Choroid plexus epithelial cell (primary cell): Measurements from ENCODE around the gene IL16.

ENCODE experiments used
- DNase-seq: peaks from one replicate; pipeline ENCODE4 v3.0.0-alpha.2; 2010; ENCODE audit warnings: low read depth
- H3K4me3 ChIP-seq: 2 replicates; pipeline ENCODE4 v1.5.1; 2011; ENCODE audit warnings: low read depth, mild to moderate bottlenecking, control low read depth, low read length, moderate library complexity
- CTCF ChIP-seq: conservative IDR thresholded peaks from 2 replicates; pipeline ENCODE4 v1.5.1; 2011; ENCODE audit warnings: low read depth, mild to moderate bottlenecking, control low read depth, inconsistent platforms, low read length, moderate library complexity

The IL16 gene

DNA sequence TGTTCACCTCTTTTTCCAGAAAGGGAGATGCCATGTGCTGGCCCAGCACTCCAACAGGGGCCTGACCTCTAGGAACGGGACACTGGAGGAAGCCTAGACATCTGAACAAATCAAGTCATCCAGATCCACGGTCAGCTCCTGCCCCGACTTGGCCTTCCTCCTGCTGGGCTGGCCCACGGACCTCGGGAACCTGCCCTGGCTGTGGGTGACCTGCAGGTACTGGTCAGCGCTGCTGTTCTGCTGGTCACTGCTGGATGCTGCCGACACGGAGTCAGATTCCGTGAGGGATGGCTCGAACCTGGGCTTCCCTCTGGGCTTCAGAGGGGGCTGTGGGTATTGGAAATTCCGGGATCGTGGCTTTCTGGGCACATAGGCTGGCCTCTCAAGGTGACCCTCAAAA, 135.6 kb downstream of the IL16 start:
- TF ChIP-seq CTCF: no peak
- no peak overlapping the region for H3K4me3 ChIP-seq
- no peak for DNase-seq

DNA sequence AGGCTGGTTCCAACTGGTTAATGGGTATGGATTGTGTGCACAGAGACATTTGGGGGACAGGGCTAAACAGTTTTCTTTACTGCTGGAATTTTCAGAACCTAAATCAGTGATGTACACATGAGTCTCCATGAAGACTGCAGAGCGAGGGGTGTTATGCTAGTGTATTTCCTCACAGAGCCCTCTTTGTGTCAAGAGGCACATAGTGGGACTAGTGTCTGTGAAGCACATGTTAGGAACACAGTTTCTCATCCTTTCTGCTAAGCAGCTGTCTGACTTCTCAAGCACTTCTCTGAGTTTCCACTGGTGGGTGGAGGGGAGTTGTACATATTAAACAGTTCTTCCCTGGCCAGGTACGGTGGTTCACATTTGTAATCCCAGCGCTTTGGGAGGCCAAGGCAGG, 136.7 kb downstream of the IL16 start:
- no peak for DNase-seq
- H3K4me3 ChIP-seq: no peak overlapping the region
- no peak for TF ChIP-seq CTCF

GRCh38 chr15:81334768-81335435, 138.2 kb downstream of the IL16 start:
- no peak overlapping the region for H3K4me3 ChIP-seq
- DNase-seq: peak; percentile 39
- no peak for TF ChIP-seq CTCF

- TF ChIP-seq CTCF: no peak
- no peak for DNase-seq
- no peak overlapping the region for H3K4me3 ChIP-seq
These were observed 139.0 kb downstream of the IL16 start for GRCh38 chr15:81335631-81336030.

DNA sequence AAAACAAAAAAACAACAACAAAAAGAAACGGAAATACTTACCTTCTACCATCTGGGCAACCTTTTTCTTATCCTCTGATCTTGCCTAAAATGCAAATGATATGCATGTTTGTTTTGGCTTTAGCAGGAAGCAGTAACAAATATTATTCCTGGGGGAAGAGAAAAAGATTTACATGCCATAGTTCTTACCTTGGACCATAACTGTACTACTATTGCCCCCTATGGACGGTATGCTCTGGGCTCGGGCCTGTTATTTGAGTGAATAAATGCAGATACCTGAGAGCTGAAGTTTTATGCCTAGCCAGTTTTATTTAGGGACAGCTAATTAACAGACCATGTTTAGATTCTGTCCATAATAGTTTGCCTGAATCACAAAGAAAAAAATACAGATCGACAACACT, 139.9 kb downstream of the IL16 start:
- H3K4me3 ChIP-seq: no peak overlapping the region
- TF ChIP-seq CTCF: peak; percentile 79
- DNase-seq: peak; percentile 79

DNA sequence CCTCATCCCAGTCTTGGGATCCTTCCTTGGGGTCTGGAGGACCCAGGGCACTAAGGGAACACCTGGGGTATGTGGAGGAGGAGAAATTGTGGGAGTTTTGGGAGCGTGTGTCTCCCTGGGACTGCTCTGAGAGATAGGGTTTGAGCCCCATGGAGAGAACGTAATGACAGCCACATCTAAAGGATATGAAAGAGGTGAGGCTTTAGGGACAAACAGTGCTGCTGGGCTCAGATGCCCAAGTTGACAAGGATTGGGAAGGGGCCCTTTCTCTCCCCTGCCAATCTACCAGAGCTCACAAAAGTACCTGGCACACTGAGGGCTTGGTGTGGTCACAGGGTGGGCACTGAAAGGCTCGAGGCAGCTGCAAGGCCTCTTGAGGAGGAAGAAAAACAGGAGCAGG, 140.6 kb downstream of the IL16 start:
- H3K4me3 ChIP-seq: no peak overlapping the region
- TF ChIP-seq CTCF: no peak
- DNase-seq: no peak

GRCh38 chr15:81337713-81338157, 141.1 kb downstream of the IL16 start:
- H3K4me3 ChIP-seq: no peak overlapping the region
- no peak for TF ChIP-seq CTCF
- DNase-seq: peak; percentile 41
